Measurements from ENCODE around the gene DAG1. TPM values are rescaled to one million over a fixed set of nuclear protein-coding genes. Genes with fewer than 3 reads are reported as not detected.
"Not testable (repeated sequence)": the region's sequence is repeated elsewhere in the genome, so short reads cannot be mapped to it uniquely, and the experiment has no call there.

Gene DAG1
- total RNA-seq, 1 experiment from 2014 or later, result 40.3 TPM

GRCh38 chr3:49492969-49493368 lies 22.9 kb downstream of the DAG1 start:
- Mint-ChIP-seq H3K27me3 (ENCODE audit: insufficient read depth, unreplicated experiment) (no peaks in the 10 kb centered on the region), H3K27ac (ENCODE audit: low read depth, unreplicated experiment) (no peak overlapping the region), H3K9me3 (ENCODE audit: unreplicated experiment) (no peaks in the 10 kb centered on the region), H3K4me1 (ENCODE audit: insufficient read depth, unreplicated experiment) (peaks cover 7% of the 10 kb centered on the region), H3K36me3 (ENCODE audit: insufficient read depth, unreplicated experiment) (peaks cover 13% of the 10 kb centered on the region), H3K4me3 (ENCODE audit: unreplicated experiment) (no peak overlapping the region)
- POLR2A ChIA-PET, result interaction anchor here (1.2 to 1.4 kb wide), 2 partner anchors 8 to 23 kb away, joined by 3 to 4 read pairs; partner anchors contain the start of gene DAG1
- intact Hi-C loops (cut with micrococcal nuclease), result no loop called here
- no TSS peak for BruUV-seq (replicated peaks)
- no peak for TF ChIP-seq CTCF (IDR thresholded peaks at IDR 0.05; ENCODE audit: unreplicated experiment)
- no peak for DNase-seq (ENCODE audit: unreplicated experiment)
- CTCF ChIA-PET, result no interaction called here

- Mint-ChIP-seq H3K27ac (ENCODE audit: low read depth, unreplicated experiment) (peak overlapping the region; percentile 46), H3K36me3 (ENCODE audit: insufficient read depth, unreplicated experiment) (peaks cover 9% of the 10 kb centered on the region), H3K4me3 (ENCODE audit: unreplicated experiment) (no peak overlapping the region), H3K4me1 (ENCODE audit: insufficient read depth, unreplicated experiment) (peaks cover 10% of the 10 kb centered on the region), H3K9me3 (ENCODE audit: unreplicated experiment) (no peaks in the 10 kb centered on the region), H3K27me3 (ENCODE audit: insufficient read depth, unreplicated experiment) (no peaks in the 10 kb centered on the region)
- ChIA-PET CTCF (interaction anchor here (0.6 kb wide), 1 partner anchor 12 kb away, joined by 3 read pairs; no protein-coding TSS in a partner anchor), POLR2A (interaction anchor here (0.7 to 1.4 kb wide), 4 partner anchors 8 to 138 kb away, joined by 3 to 5 read pairs (median 4); partner anchors contain the start of gene DAG1)
- no peak for TF ChIP-seq CTCF (IDR thresholded peaks at IDR 0.05; ENCODE audit: unreplicated experiment)
- intact Hi-C loops (cut with micrococcal nuclease), result no loop called here
- DNase-seq (ENCODE audit: unreplicated experiment), result no peak
- BruUV-seq (replicated peaks), result no TSS peak
Measured at GRCh38 chr3:49493901-49494300, 23.8 kb downstream of the DAG1 start.

- POLR2A ChIA-PET, result no interaction called here
- intact Hi-C loops (cut with micrococcal nuclease), result no loop called here
- H3K27ac Mint-ChIP-seq (ENCODE audit: low read depth, unreplicated experiment), result no peak overlapping the region
- CTCF ChIA-PET, result no interaction called here
- H3K27me3 Mint-ChIP-seq (ENCODE audit: insufficient read depth, unreplicated experiment), result no peaks in the 10 kb centered on the region
- no TSS peak for BruUV-seq (replicated peaks)
- peaks cover 9% of the 10 kb centered on the region for H3K36me3 Mint-ChIP-seq (ENCODE audit: insufficient read depth, unreplicated experiment)
- TF ChIP-seq CTCF (IDR thresholded peaks at IDR 0.05; ENCODE audit: unreplicated experiment), result no peak
- H3K4me1 Mint-ChIP-seq (ENCODE audit: insufficient read depth, unreplicated experiment), result peaks cover 10% of the 10 kb centered on the region
- no peak overlapping the region for H3K4me3 Mint-ChIP-seq (ENCODE audit: unreplicated experiment)
- no peak for DNase-seq (ENCODE audit: unreplicated experiment)
- no peaks in the 10 kb centered on the region for H3K9me3 Mint-ChIP-seq (ENCODE audit: unreplicated experiment)
Measured at GRCh38 chr3:49495023-49495422, 25.0 kb downstream of the DAG1 start.

GRCh38 chr3:49496845-49497244 lies 26.8 kb downstream of the DAG1 start:
- H3K4me3 Mint-ChIP-seq (ENCODE audit: unreplicated experiment); H3K27me3 Mint-ChIP-seq (ENCODE audit: insufficient read depth, unreplicated experiment); DNase-seq (ENCODE audit: unreplicated experiment); intact Hi-C loops (cut with micrococcal nuclease); H3K27ac Mint-ChIP-seq (ENCODE audit: low read depth, unreplicated experiment); H3K36me3 Mint-ChIP-seq (ENCODE audit: insufficient read depth, unreplicated experiment); BruUV-seq (replicated peaks); H3K9me3 Mint-ChIP-seq (ENCODE audit: unreplicated experiment): not testable (repeated sequence)
- POLR2A ChIA-PET, result interaction anchor here (0.6 to 1.4 kb wide), 2 partner anchors 11 to 26 kb away, joined by 3 to 4 read pairs; partner anchors contain the start of gene DAG1
- CTCF ChIA-PET, result interaction anchor here (0.7 kb wide), 1 partner anchor 44 kb away, joined by 4 read pairs; no protein-coding TSS in a partner anchor
- peaks cover 25% of the 10 kb centered on the region for H3K4me1 Mint-ChIP-seq (ENCODE audit: insufficient read depth, unreplicated experiment)
